CD4-positive, alpha-beta T cell (primary cell): ENCODE measurements around the gene SRPK2. TPM values are rescaled to one million over a fixed set of nuclear protein-coding genes. Genes with fewer than 3 reads are reported as not detected.
"Not testable (repeated sequence)": the region's sequence is repeated elsewhere in the genome, so short reads cannot be mapped to it uniquely, and the experiment has no call there.

Experiments
- ATAC-seq: fragments of 200-7000 bp; cut with Tn5 transposase; one replicate; pipeline ENCODE4 v1.10.0; 2022; ENCODE audit warnings: mild to moderate bottlenecking; ENCODE audit not compliant: poor library complexity
- CTCF ChIA-PET: fragments of 350-600 bp; sonication (Branson Sonifier 250); formaldehyde crosslinking; loops from one replicate; lab custom pipeline; 2021; ENCODE audit warnings: antibody characterized with exemption, inconsistent platforms; lab: Charles Lee
- POLR2A ChIA-PET: fragments of 350-600 bp; sonication (Branson Sonifier 250); formaldehyde crosslinking; loops from one replicate; lab custom pipeline; 2021; ENCODE audit warnings: antibody characterized with exemption, inconsistent platforms; lab: Charles Lee
- DNase-seq, 14 experiments: peaks; one replicate each; pipeline ENCODE4 v3.0.0-alpha.2; 2013 to 2020; ENCODE audit warnings: mixed read lengths in 2 of 14
- H3K27ac ChIP-seq, 2 donors: one replicate each; pipeline versions ENCODE4 v1.5.1 to v1.7.0; 2013; ENCODE audit warnings: low read length in 2 of 2, low read depth in 1 of 2, mild to moderate bottlenecking in 1 of 2
- H3K27me3 ChIP-seq, 2 experiments: 1 replicate in 1 of 2; 2 replicates in 1 of 2; pipeline versions ENCODE4 v1.6.1 to v1.7.0; 2013; ENCODE audit warnings: low read length in 2 of 2, control low read depth in 1 of 2, mild to moderate bottlenecking in 1 of 2, moderate library complexity in 1 of 2; ENCODE audit not compliant: insufficient read depth in 2 of 2, control insufficient read depth in 1 of 2
- H3K36me3 ChIP-seq: one replicate; pipeline ENCODE4 v1.6.1; 2013; ENCODE audit warnings: low read length, control low read depth; ENCODE audit not compliant: insufficient read depth
- H3K4me1 ChIP-seq: one replicate; pipeline ENCODE4 v1.6.1; 2013; ENCODE audit warnings: low read length, control low read depth; ENCODE audit not compliant: insufficient read depth
- H3K4me3 ChIP-seq: one replicate; pipeline ENCODE4 v1.5.1; 2013; ENCODE audit warnings: mild to moderate bottlenecking, low read length, moderate library complexity
- H3K9me3 ChIP-seq, 2 experiments: 1 replicate in 1 of 2; 2 replicates in 1 of 2; pipeline versions ENCODE4 v1.6.1 to v1.7.0; 2013; ENCODE audit warnings: low read length in 2 of 2, mild to moderate bottlenecking in 2 of 2, control low read depth in 1 of 2, moderate library complexity in 1 of 2; ENCODE audit not compliant: control insufficient read depth in 1 of 2, insufficient read depth in 1 of 2
- H3K27ac Mint-ChIP-seq: one replicate; pipeline ENCODE4 v1.8.0; 2020; ENCODE audit warnings: mixed read lengths
- H3K27me3 Mint-ChIP-seq: one replicate; pipeline ENCODE4 v1.8.0; 2021; ENCODE audit warnings: mixed read lengths
- H3K36me3 Mint-ChIP-seq: one replicate; pipeline ENCODE4 v1.8.0; 2021; ENCODE audit warnings: low read depth, mixed read lengths
- H3K4me1 Mint-ChIP-seq: one replicate; pipeline ENCODE4 v1.8.0; 2021; ENCODE audit warnings: low read depth, mixed read lengths
- H3K4me3 Mint-ChIP-seq: one replicate; pipeline ENCODE4 v1.8.0; 2020; ENCODE audit warnings: mild to moderate bottlenecking, mixed read lengths
- H3K9me3 Mint-ChIP-seq: one replicate; pipeline ENCODE4 v1.8.0; 2020; ENCODE audit warnings: mixed read lengths
- CTCF ChIP-seq: fragments of 200-600 bp; IDR thresholded peaks from one replicate; pipeline ENCODE4 v1.8.0; 2022; ENCODE audit warnings: antibody characterized with exemption, mild to moderate bottlenecking
- intact Hi-C, 2 experiments: fragments of 100-400 bp; cut with DNase I in 1 of 2; cut with micrococcal nuclease in 1 of 2; formaldehyde crosslinking; loops; one replicate each; pipeline versions ENCODE4 v1.15.1 to v1.9.0; 2023 to 2025; cut with DNase I, micrococcal nuclease
- total RNA-seq, 174 experiments: library from RNA in 2 of 174; stranded (reverse) in 2 of 174; gene quantifications; one replicate each; pipeline ENCODE4 v1.2.3 and lab custom pipeline; 2021 to 2026

Gene SRPK2
- total RNA-seq, 2 experiments from 2014 or later, result 39.9 to 40.9 TPM

- no peak for TF ChIP-seq CTCF
- ChIA-PET CTCF (interaction anchor here (1.3 kb wide), 1 partner anchor 28 kb away, joined by 3 read pairs; no protein-coding TSS in a partner anchor), POLR2A (interaction anchor here (0.7 to 1.5 kb wide), 2 partner anchors 11 kb away, joined by 3 read pairs; no protein-coding TSS in a partner anchor)
- H3K27ac Mint-ChIP-seq, result peak overlapping the region; percentile 31
- no peak for DNase-seq
- Histone ChIP-seq H3K9me3 (peaks cover 0 to 4% of the 10 kb centered on the region in 2 experiments), H3K36me3 (no peaks in the 10 kb centered on the region), H3K27me3 (no peaks in the 10 kb centered on the region), H3K4me1 (peaks cover 24% of the 10 kb centered on the region), H3K27ac (no peak overlapping the region), H3K4me3 (no peak overlapping the region)
- H3K27me3 Mint-ChIP-seq, result no peaks in the 10 kb centered on the region
- peaks cover 52% of the 10 kb centered on the region for H3K4me1 Mint-ChIP-seq
- ATAC-seq, result no peak
- intact Hi-C loops, result no loop called here
- no peak overlapping the region for H3K4me3 Mint-ChIP-seq
- peaks cover 21% of the 10 kb centered on the region for H3K36me3 Mint-ChIP-seq
- peaks cover 3% of the 10 kb centered on the region for H3K9me3 Mint-ChIP-seq
Observed at GRCh38 chr7:105296491-105296890, 92.2 kb downstream of the SRPK2 start.

- ATAC-seq (no peak), DNase-seq (no peak)
- ChIA-PET POLR2A (no interaction called here), CTCF (interaction anchor here (1.3 kb wide), 1 partner anchor 27 kb away, joined by 3 read pairs; no protein-coding TSS in a partner anchor)
- Mint-ChIP-seq H3K9me3 (peaks cover 3% of the 10 kb centered on the region), H3K4me1 (peaks cover 48% of the 10 kb centered on the region), H3K27ac (peak overlapping the region; percentile 62), H3K27me3 (no peaks in the 10 kb centered on the region), H3K4me3 (no peak overlapping the region), H3K36me3 (peaks cover 19% of the 10 kb centered on the region)
- no peak overlapping the region for H3K27ac ChIP-seq
- no peak overlapping the region for H3K4me3 ChIP-seq
- peaks cover 19% of the 10 kb centered on the region for H3K4me1 ChIP-seq
- no peaks in the 10 kb centered on the region for H3K36me3 ChIP-seq
- TF ChIP-seq CTCF, result no peak
- no peaks in the 10 kb centered on the region for H3K27me3 ChIP-seq
- H3K9me3 ChIP-seq, result no peaks in the 10 kb centered on the region
- intact Hi-C loops, result no loop called here
Observed at GRCh38 chr7:105295596-105296352, 92.9 kb downstream of the SRPK2 start.

- DNase-seq, H3K9me3 ChIP-seq, H3K27me3 Mint-ChIP-seq, CTCF ChIA-PET, H3K27me3 ChIP-seq, H3K9me3 Mint-ChIP-seq, H3K27ac ChIP-seq, POLR2A ChIA-PET, intact Hi-C loops, ATAC-seq, H3K4me3 ChIP-seq, H3K36me3 ChIP-seq, H3K27ac Mint-ChIP-seq, H3K4me3 Mint-ChIP-seq: not testable (repeated sequence)
- H3K4me1 Mint-ChIP-seq, result peaks cover 46% of the 10 kb centered on the region
- H3K4me1 ChIP-seq, result peaks cover 13% of the 10 kb centered on the region
- peaks cover 18% of the 10 kb centered on the region for H3K36me3 Mint-ChIP-seq
Observed at GRCh38 chr7:105294482-105294881, 94.2 kb downstream of the SRPK2 start.
